GM21528 (cell line): Measurements from ENCODE around the gene ERICH6B.

Experiments
- ATAC-seq: cut with Tn5 transposase; IDR thresholded peaks from one replicate; pipeline ENCODE4 v1.9.1; 2021; ENCODE audit warnings: mild to moderate bottlenecking, moderate library complexity; ENCODE audit not compliant: unreplicated experiment, low FRiP score

Gene ERICH6B

GRCh38 chr13:45508776-45509175 lies 106.8 kb downstream of the ERICH6B start:
- ATAC-seq: no peak

GRCh38 chr13:45506811-45507210 lies 108.7 kb downstream of the ERICH6B start:
- no peak for ATAC-seq

GRCh38 chr13:45503658-45504057 lies 111.9 kb downstream of the ERICH6B start:
- no peak for ATAC-seq

DNA sequence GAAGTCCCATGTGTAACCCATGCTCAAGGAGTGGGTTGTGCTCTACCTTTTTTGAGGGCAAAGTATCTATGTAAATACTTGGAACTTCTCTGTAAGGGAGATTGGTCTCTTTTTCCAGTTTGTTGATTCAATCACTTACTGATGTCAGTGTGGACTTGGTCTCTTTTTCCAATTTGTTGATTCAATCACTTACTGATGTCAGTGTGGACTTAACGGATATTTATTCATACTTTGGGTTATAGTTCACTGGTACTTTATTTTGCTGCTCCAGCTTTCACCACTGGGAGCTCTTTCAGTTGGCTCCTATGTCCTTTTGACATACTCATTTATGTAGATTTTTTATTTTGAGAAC lies 114.4 kb downstream of the ERICH6B start:
- no peak for ATAC-seq

DNA sequence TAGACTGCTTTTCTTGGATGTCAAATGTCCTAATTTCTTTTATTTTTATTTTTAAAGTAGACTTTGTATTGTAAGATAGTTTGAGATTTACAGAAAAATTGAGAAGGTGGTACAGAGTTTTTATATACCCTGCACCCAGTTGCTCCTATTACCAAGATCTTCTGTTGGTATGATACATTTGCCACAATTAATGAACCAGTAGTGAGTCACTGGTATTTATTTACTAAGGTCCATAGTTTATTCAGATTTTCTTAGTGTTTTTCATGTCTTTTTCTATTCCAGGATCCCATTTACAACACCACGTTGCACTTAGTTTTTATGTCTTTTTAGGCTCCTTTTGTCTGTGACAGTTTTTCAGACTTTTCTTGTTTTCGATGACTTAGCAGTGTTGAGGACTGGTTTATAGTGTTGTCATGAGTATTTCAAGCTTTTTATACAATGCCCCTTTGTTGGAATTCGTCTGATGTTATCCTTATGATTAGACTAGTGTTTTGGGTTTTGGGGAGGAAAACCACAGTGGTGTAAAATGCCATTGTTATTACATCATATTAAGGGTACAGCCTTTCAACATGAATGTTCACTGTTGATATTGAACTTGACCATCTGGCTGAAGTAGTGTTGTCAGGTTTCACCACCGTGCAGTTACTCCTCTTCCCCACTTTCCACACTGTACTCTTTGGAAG lies 114.9 kb downstream of the ERICH6B start:
- no peak for ATAC-seq

DNA sequence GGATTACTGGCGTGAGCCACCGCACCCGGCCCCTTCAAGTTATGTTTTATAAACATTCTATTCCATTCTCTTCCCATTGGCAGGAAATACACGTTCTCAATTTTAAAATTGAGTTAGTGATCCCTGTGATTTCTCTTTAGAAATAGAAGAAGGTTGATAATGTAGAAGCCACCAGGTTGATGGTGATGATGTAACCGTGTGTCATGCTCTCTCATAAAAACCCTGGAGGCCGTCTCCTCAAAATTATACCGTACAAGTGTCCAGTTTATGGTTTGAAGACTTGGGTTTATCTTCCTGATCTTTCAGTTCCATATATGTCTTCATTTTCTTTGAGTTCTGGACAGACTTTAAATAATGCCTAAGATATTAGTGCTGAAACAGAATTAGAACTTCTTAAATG lies 118.6 kb downstream of the ERICH6B start:
- no peak for ATAC-seq

GRCh38 chr13:45492538-45492937 lies 123.0 kb downstream of the ERICH6B start:
- no peak for ATAC-seq
